ENCODE data around the gene RFX7.

RFX7 gene

DNA sequence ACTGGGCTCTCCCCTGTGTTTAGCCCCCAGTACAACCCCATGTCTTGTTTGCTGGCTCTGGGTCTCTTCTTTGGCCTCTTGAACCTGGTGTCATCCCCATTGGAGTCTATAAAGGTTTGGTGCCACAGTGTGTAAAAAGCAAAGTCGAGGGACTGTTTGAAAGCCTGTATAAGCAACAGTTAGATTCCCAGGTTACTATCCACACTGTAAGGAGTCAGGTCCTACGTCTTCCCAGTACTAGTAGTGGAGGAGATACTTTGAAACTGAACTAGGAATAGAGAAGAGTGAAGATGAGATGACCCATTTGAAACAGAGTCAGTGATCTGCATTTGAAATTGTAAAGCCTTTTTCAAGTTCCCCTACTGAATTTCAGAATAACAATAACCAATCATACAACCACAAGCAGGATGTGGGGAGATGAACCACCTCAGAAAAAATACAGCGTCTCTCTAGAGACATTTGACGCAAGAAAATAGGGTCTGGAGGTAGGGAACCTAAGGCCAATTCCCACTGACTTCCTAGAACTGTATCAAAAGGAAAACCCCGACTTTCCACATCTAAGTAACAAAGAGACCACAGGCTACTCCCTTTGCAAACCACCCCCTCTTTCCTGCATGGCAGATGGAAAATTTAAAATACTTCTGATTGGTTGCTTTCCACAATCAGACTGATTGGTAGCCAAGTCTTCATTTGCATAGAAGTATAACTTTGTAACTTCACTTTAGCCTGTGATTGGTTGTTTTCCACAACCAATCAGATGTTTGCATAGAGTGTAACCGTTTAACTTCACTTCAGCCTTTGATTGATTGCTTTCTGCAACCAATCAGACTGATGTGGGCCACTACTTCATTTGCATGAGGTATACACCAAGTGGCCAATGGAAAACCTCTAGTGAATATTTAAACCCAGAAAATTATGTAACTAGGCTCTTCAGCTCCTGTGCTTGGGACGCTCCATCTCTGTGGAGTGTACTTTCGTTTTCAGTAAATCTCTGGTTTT, 200.4 kb downstream of the RFX7 start:
- DNase-seq = no peak

DNA sequence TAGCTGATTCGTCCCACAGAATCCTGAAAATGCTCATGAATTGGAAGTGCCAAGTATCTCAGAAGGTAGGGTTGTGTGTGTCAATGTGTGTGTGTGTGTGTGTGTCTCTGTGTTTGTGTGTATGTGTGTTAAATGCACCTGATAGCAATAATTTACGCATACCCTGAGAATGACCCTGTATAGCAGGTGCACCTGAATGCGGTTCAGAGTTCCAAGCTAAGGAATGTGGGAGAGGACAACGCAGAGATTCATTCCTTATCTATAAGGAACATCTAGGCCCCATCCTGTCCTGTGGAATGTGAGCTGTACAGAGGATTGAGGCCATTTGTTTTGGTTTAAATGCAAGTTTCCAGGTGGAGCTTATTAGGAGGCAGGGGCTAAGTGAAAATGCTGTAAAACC, 201.2 kb downstream of the RFX7 start:
- no peak for DNase-seq

DNA sequence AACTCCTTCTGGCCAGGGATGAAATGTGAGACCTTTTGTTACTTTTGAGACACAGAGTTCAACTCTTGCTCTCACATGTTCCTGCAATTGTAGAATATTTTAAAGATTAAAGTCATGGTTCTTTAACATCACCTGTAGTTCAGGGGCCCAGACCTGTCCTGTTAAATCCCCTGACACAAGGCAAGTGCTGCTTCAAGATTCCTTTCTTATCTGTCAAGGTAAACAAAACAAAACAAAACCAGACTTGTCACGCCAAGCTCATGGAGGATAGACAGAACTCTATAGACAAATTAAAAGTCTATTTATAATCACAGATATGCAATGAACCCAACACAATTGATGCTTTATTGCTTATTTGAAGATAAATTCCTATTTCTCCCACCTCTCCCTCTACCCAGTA, 201.6 kb downstream of the RFX7 start:
- no peak for DNase-seq

DNA sequence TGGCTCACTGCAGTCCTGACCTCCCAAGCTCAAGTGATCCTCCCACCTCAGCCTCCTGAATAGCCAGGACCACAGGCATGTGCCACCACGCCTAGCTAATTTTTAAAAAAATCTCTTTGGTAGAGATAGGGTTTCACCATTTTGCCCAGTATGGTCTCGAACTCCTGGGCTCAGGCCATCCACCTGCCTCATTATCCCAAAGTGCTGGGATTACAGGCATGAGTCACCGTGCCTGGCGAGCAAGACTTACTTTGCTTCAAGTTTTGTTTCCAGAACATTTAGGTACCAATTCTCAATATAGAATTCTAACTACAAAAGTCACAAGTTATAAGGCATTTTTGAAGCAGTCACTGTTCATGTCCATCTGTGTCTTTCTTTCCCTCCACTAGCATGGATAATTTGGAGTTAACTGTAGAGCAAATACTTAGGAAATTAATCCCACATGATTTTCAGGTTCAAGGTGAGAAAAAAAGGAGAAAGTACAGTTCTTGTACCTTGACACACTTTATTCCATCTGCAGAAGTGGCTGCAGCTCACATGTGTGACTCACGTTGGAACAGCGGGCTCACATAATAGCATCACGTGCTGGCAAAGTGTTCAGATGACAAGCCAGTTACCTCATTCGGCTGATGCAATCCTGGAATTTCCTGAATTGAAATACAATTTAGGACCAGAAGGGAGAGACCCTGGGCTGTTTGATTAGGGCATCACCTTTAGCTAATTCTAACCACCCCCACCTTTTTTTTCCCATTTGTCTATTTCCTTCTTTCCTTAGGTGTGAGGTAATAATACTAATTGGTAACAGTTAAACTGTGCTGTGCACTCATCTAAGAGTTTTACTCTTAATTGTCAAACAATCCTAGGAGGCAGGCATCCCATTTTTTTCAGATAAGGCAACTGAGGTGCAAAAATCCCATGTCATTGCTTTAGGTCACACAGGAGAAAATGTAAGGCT, 203.3 kb downstream of the RFX7 start:
- DNase-seq = no peak

DNA sequence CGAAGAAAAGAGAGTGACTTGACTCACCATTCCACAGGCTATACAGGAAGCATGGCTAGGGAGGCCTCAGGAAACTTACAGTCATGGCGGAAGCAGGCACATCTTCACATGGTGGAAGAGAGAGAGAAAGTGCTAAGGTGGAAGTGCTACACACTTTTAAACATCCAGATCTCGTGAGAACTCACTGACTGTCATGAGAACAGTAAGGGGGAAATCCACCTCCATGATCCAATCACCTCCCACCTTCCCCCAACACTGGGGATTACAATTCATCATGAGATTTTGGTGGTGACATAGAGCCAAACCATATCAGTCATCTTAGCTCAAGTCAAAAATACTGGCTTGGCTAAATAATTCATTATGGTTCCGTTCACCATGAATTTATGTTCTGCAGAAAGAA, 205.0 kb downstream of the RFX7 start:
- no peak for DNase-seq

DNA sequence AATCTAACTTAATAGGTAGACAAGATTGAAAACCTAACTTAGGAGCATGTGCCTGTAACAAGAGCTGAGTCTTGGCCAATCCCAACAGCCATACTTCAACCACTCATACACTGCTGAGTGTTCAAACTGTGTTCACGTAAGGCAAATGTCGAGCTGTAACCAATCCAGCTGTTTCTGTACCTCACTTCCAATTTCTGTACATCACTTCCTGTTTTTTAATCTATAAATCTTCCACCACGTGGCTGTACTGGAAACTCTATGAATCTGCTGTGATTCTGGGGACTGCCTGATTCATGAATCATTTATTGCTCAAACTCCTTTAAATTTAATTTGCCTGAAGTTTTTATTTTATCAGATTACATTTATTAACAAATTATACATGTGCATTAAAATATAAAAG, 205.7 kb downstream of the RFX7 start:
- DNase-seq = no peak

Measured in right kidney (tissue), 1 donor.